BJ (cell line): ENCODE measurements around the gene LRRC31. TPM values are rescaled to one million over a fixed set of nuclear protein-coding genes. Genes with fewer than 3 reads are reported as not detected.

Experiments
- CTCF ChIA-PET: fragments of 350-600 bp; formaldehyde crosslinking; extraction: SDS; loops from one replicate; lab custom pipeline; 2021; ENCODE audit warnings: antibody characterized with exemption, inconsistent platforms; lab: Yijun Ruan, JAX
- POLR2A ChIA-PET: fragments of 300-600 bp; sonication (Branson Sonifier 250); formaldehyde crosslinking; extraction: SDS; loops from one replicate; lab custom pipeline; 2021; ENCODE audit warnings: antibody characterized with exemption; lab: Charles Lee
- DNase-seq: peaks from one replicate; pipeline ENCODE4 v3.0.0-alpha.2; 2011; ENCODE audit warnings: low read depth
- H3K27me3 ChIP-seq: 2 replicates; pipeline ENCODE4 v1.6.0; 2011; ENCODE audit warnings: low read length; ENCODE audit not compliant: control insufficient read depth, insufficient read depth
- H3K36me3 ChIP-seq: 2 replicates; pipeline ENCODE4 v1.5.1; 2011; ENCODE audit warnings: low read length; ENCODE audit not compliant: control insufficient read depth, insufficient read depth
- H3K4me3 ChIP-seq: 2 replicates; pipeline ENCODE4 v1.5.1; 2011; ENCODE audit warnings: low read depth, mild to moderate bottlenecking, control low read depth, low read length
- polyA plus RNA-seq: library from polyadenylated mRNA; depleted of rRNA; stranded (reverse); fragments of >200 nt; gene quantifications from 2 replicates; pipeline ENCODE4 v1.2.3, GENCODE V29; 2011
- TF ChIP-seq, protein P1 (sequence below): IDR thresholded peaks from 2 replicates; pipeline ENCODE4 v1.5.1; 2011; ENCODE audit warnings: low read depth, mild to moderate bottlenecking, control low read depth, inconsistent platforms, low read length, moderate library complexity; ENCODE audit not compliant: insufficient read depth

Gene LRRC31
- polyA plus RNA-seq, 1 experiment: not detected

DNA sequence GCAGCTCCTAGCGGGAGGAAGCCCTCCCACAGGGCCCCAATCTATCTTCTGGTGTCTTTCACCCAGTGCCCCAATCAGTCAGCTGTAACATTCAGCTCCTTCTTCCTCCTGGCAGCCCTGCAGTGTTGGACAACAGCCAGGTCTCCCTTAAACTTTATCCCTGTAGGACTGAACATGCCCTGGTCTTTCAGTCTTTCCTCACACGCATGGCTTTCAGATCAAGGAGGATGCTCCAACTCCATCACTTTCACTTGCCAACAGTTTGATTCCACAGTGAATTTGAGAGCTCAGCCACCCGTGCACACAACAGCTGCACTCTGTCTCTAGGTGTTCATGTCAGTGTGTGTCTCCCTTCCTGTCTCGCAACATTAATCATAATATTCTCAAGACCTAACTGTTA is 28.6 kb downstream of the LRRC31 start:
- ChIA-PET POLR2A (no interaction called here), CTCF (interaction anchor here (0.8 kb wide), 1 partner anchor 11 kb away, joined by 3 read pairs; no protein-coding TSS in a partner anchor)
- TF ChIP-seq, protein P1, sequence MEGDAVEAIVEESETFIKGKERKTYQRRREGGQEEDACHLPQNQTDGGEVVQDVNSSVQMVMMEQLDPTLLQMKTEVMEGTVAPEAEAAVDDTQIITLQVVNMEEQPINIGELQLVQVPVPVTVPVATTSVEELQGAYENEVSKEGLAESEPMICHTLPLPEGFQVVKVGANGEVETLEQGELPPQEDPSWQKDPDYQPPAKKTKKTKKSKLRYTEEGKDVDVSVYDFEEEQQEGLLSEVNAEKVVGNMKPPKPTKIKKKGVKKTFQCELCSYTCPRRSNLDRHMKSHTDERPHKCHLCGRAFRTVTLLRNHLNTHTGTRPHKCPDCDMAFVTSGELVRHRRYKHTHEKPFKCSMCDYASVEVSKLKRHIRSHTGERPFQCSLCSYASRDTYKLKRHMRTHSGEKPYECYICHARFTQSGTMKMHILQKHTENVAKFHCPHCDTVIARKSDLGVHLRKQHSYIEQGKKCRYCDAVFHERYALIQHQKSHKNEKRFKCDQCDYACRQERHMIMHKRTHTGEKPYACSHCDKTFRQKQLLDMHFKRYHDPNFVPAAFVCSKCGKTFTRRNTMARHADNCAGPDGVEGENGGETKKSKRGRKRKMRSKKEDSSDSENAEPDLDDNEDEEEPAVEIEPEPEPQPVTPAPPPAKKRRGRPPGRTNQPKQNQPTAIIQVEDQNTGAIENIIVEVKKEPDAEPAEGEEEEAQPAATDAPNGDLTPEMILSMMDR: no peak
- Histone ChIP-seq H3K36me3 (no peaks in the 10 kb centered on the region), H3K27me3 (no peaks in the 10 kb centered on the region), H3K4me3 (no peak overlapping the region)
- no peak for DNase-seq

DNA sequence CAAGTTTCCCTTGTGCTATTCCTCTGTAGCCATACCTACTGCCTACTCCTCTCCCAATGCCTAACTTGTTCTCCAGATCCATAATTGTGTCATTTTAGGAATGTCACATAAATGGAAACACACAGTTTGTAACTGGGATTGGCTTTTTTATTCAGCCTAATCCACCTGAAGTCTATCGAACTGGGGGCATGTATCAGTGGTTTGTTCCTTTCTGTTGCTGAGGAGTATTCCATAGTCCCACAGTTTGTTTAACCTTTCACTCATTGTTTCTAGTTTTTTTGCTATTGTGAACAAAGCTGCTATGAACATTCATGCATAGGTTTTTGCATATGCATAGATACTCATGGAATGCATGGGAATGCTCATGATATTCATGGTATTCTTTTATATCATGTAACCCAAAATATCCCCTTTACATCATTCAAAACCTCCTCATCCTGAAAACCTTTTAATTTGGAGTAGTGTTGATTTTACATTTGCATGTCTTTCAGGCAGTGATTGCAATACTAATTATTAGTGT is 31.2 kb downstream of the LRRC31 start:
- ChIA-PET POLR2A (no interaction called here), CTCF (interaction anchor here (1.7 kb wide), 1 partner anchor 9 kb away, joined by 4 read pairs; no protein-coding TSS in a partner anchor)
- H3K27me3 ChIP-seq: no peaks in the 10 kb centered on the region
- TF ChIP-seq, protein P1: no peak
- no peak for DNase-seq
- H3K36me3 ChIP-seq: no peaks in the 10 kb centered on the region
- H3K4me3 ChIP-seq: no peak overlapping the region

DNA sequence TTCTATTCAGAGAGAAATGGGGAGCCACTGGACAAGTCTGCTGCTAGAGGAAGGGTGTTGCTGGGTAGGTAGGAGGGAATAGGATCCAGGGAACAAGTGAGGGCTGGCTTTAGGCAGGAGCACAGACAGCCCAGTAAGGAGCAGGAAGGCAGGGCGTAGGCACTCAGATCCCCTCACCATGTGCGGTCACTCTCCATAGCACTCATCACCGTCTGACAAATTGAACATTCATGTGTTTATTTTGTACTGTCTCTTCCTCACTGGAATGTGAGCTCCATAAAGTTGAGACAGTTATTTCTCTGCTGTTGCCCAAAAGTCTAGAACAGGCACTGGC is 32.8 kb downstream of the LRRC31 start:
- ChIA-PET POLR2A (no interaction called here), CTCF (no interaction called here)
- no peak for DNase-seq

DNA sequence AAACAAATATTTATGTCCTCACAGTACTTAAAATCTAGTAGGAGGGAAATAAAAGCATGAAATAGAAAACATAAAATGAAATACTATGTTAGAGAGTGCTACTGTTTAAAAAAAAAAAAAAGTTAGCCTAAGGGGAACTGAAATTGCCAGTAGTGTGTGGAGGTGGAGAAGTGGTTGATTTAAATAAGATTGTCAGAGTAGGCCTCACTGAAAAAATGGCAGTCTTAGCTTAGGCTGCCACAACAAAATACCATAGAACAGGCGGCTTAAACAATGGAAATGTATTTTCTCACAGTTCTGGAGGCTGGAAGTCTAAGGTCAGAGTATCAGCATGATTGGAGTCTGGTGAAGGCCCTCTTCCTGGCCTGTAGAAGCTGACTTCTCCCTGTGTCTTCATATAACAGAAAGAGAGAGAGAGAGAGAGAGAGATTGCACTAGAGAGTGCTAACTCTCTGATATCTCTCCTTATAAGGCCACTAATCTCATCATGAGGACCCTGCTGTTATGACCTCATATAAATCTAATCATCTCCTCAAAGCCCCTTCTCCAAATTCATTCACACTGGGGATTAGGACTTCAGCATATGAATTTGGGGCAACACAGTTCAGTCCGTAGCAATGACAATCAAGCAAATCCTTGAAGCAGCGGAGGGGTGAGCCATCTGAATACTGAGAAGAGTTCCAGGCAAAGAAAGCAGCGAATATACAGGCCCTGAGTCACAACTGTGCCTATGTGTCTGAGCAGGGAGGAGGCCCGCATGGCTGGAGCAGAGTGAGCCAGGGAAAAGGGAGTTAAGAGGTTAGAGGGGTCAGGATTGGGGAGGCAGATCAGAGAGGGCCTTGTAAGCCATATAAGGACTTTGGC is 33.4 kb downstream of the LRRC31 start:
- CTCF ChIA-PET: no interaction called here
- POLR2A ChIA-PET: no interaction called here
- no peak for DNase-seq
- TF ChIP-seq, protein P1: no peak
- Histone ChIP-seq H3K4me3 (no peak overlapping the region), H3K36me3 (no peaks in the 10 kb centered on the region), H3K27me3 (no peaks in the 10 kb centered on the region)

More for the DNA sequence above, 32.8 kb downstream of the LRRC31 start:
- Histone ChIP-seq H3K36me3 (no peaks in the 10 kb centered on the region), H3K4me3 (no peak overlapping the region), H3K27me3 (no peaks in the 10 kb centered on the region)
- TF ChIP-seq, protein P1: no peak

DNA sequence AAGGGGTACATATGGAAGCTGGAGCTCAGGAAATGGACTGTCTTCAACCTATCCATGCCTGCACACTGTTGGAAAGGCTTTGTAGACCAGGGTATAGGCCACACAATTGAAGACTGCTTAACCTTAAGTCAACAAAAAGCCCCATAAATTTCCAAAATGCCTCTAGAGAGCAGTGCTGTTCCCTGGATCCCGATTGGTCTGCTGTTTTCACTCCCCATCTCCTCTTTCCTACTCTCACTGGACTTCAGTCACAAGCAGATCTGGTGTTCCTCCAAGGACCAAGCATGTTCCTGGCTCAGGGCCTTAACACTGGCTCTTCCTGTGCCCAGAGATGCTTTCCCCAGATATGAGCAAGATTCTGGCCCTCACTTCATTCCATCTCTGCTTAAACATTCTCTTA is 34.2 kb downstream of the LRRC31 start:
- no peak for DNase-seq
- POLR2A ChIA-PET: no interaction called here

More for the DNA sequence above, 34.2 kb downstream of the LRRC31 start:
- no peaks in the 10 kb centered on the region for H3K27me3 ChIP-seq
- TF ChIP-seq, protein P1: no peak
- CTCF ChIA-PET: no interaction called here
- H3K36me3 ChIP-seq: no peaks in the 10 kb centered on the region
- no peak overlapping the region for H3K4me3 ChIP-seq
